MM.1S (cell line): ENCODE data around the gene MAGI2.

Experiments used
- DNase-seq: peaks from one replicate; pipeline ENCODE4 v3.0.0-alpha.2; 2015
- H2AFZ ChIP-seq: fragments of 300-600 bp; sonication (generic); 2 replicates; pipeline ENCODE4 v1.6.0; 2016; ENCODE audit warnings: antibody characterized with exemption, low read length
- H3F3A ChIP-seq: fragments of 300-600 bp; sonication (generic); 2 replicates; pipeline ENCODE4 v1.6.1; 2016; ENCODE audit warnings: mild to moderate bottlenecking, antibody characterized with exemption, low read length, moderate library complexity, mixed read lengths; ENCODE audit not compliant: insufficient read depth
- H3K27ac ChIP-seq: fragments of 300-600 bp; sonication (generic); 2 replicates; pipeline ENCODE4 v1.5.1; 2016; ENCODE audit warnings: mild to moderate bottlenecking, low read length
- H3K27me3 ChIP-seq: fragments of 300-600 bp; sonication (generic); replicated peaks from 2 replicates; pipeline ENCODE4 v1.6.0; 2016; ENCODE audit warnings: low read length; ENCODE audit not compliant: insufficient read depth
- H3K36me3 ChIP-seq: fragments of 300-600 bp; sonication (generic); replicated peaks from 2 replicates; pipeline ENCODE4 v1.6.1; 2016; ENCODE audit warnings: mild to moderate bottlenecking, low read length, mixed read lengths; ENCODE audit not compliant: insufficient read depth
- H3K4me1 ChIP-seq: fragments of 300-600 bp; sonication (generic); 2 replicates; pipeline ENCODE4 v1.6.1; 2016; ENCODE audit warnings: low read length, mixed read lengths
- H3K4me2 ChIP-seq: fragments of 300-600 bp; sonication (generic); 2 replicates; pipeline ENCODE4 v1.6.0; 2016; ENCODE audit warnings: low read depth, low read length
- H3K4me3 ChIP-seq: fragments of 300-600 bp; sonication (generic); 2 replicates; pipeline ENCODE4 v1.5.1; 2016; ENCODE audit warnings: low read length, mixed read lengths
- H3K79me2 ChIP-seq: fragments of 300-600 bp; sonication (generic); 2 replicates; pipeline ENCODE4 v1.6.1; 2016; ENCODE audit warnings: mixed run types, low read length, mixed read lengths
- H3K9ac ChIP-seq: fragments of 300-600 bp; sonication (generic); 2 replicates; pipeline ENCODE4 v1.6.1; 2016; ENCODE audit warnings: low read length, mixed read lengths
- H3K9me2 ChIP-seq: fragments of 300-600 bp; sonication (generic); replicated peaks from 2 replicates; pipeline ENCODE4 v1.6.1; 2016; ENCODE audit warnings: mild to moderate bottlenecking, low read length, mixed read lengths; ENCODE audit not compliant: insufficient read depth
- H3K9me3 ChIP-seq: fragments of 300-600 bp; sonication (generic); replicated peaks from 2 replicates; pipeline ENCODE4 v1.6.1; 2016; ENCODE audit warnings: mild to moderate bottlenecking, low read length, mixed read lengths; ENCODE audit not compliant: insufficient read depth
- H4K20me1 ChIP-seq: fragments of 300-600 bp; sonication (generic); 2 replicates; pipeline ENCODE4 v1.6.1; 2016; ENCODE audit warnings: mild to moderate bottlenecking, low read length, moderate library complexity, mixed read lengths; ENCODE audit not compliant: insufficient read depth
- EZH2 ChIP-seq: fragments of 300-600 bp; sonication (generic); optimal IDR thresholded peaks from 2 replicates; pipeline ENCODE3; 2017; ENCODE audit warnings: low read depth, mild to moderate bottlenecking, antibody characterized with exemption, low read length, mixed read lengths
- EZH2phosphoT487 ChIP-seq: fragments of 300-600 bp; sonication (generic); IDR thresholded peaks from 2 replicates; pipeline ENCODE4 v1.6.1; 2018; ENCODE audit warnings: antibody characterized with exemption, low read length
- TF ChIP-seq, protein P1 (sequence below): fragments of 300-600 bp; sonication (generic); IDR thresholded peaks from 2 replicates; pipeline ENCODE4 v1.5.1; 2016; ENCODE audit warnings: antibody characterized with exemption, low read length, mixed read lengths

The MAGI2 gene

GRCh38 chr7:79471283-79471682 is 17.8 kb upstream of the MAGI2 start:
- Histone ChIP-seq H3K27ac (no peak overlapping the region), H3K9ac (no peak overlapping the region), H3K4me3 (no peak overlapping the region), H4K20me1 (no peaks in the 10 kb centered on the region), H3K4me2 (no peak overlapping the region), H3K79me2 (no peaks in the 10 kb centered on the region), H2AFZ (no peak overlapping the region), H3K4me1 (no peaks in the 10 kb centered on the region), H3K9me3 (no peaks in the 10 kb centered on the region), H3K36me3 (no peaks in the 10 kb centered on the region), H3F3A (no peaks in the 10 kb centered on the region), H3K27me3 (no peaks in the 10 kb centered on the region), H3K9me2 (no peaks in the 10 kb centered on the region)
- TF ChIP-seq EZH2phosphoT487 (no peak), EZH2 (no peak)
- TF ChIP-seq, protein P1, sequence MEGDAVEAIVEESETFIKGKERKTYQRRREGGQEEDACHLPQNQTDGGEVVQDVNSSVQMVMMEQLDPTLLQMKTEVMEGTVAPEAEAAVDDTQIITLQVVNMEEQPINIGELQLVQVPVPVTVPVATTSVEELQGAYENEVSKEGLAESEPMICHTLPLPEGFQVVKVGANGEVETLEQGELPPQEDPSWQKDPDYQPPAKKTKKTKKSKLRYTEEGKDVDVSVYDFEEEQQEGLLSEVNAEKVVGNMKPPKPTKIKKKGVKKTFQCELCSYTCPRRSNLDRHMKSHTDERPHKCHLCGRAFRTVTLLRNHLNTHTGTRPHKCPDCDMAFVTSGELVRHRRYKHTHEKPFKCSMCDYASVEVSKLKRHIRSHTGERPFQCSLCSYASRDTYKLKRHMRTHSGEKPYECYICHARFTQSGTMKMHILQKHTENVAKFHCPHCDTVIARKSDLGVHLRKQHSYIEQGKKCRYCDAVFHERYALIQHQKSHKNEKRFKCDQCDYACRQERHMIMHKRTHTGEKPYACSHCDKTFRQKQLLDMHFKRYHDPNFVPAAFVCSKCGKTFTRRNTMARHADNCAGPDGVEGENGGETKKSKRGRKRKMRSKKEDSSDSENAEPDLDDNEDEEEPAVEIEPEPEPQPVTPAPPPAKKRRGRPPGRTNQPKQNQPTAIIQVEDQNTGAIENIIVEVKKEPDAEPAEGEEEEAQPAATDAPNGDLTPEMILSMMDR = no peak
- no peak for DNase-seq

GRCh38 chr7:79465551-79465950 is 12.1 kb upstream of the MAGI2 start:
- Histone ChIP-seq H3K4me2 (no peak overlapping the region), H3K4me1 (no peaks in the 10 kb centered on the region), H3K9ac (no peak overlapping the region)

GRCh38 chr7:79464051-79464450 is 10.6 kb upstream of the MAGI2 start:
- Histone ChIP-seq H3K4me3 (no peak overlapping the region), H3F3A (no peaks in the 10 kb centered on the region), H3K9me3 (no peaks in the 10 kb centered on the region), H3K79me2 (no peaks in the 10 kb centered on the region), H3K36me3 (no peaks in the 10 kb centered on the region), H3K4me1 (no peaks in the 10 kb centered on the region), H3K9me2 (no peaks in the 10 kb centered on the region), H4K20me1 (no peaks in the 10 kb centered on the region), H3K27me3 (no peaks in the 10 kb centered on the region), H3K4me2 (peak overlapping the region; percentile 21), H2AFZ (peak overlapping the region; percentile 11; the same call in 1 of the 2 replicates), H3K9ac (no peak overlapping the region), H3K27ac (no peak overlapping the region)
- DNase-seq = no peak
- TF ChIP-seq, protein P1 = no peak
- no peak for TF ChIP-seq EZH2phosphoT487
- no peak for TF ChIP-seq EZH2

More at GRCh38 chr7:79465551-79465950, 12.1 kb upstream of the MAGI2 start:
- Histone ChIP-seq H3K79me2 (no peaks in the 10 kb centered on the region), H3K9me2 (no peaks in the 10 kb centered on the region), H3K9me3 (no peaks in the 10 kb centered on the region), H3K36me3 (no peaks in the 10 kb centered on the region), H3F3A (no peaks in the 10 kb centered on the region), H3K27ac (no peak overlapping the region), H3K27me3 (no peaks in the 10 kb centered on the region), H2AFZ (no peak overlapping the region), H3K4me3 (no peak overlapping the region), H4K20me1 (no peaks in the 10 kb centered on the region)
- DNase-seq = no peak
- TF ChIP-seq EZH2 (no peak), EZH2phosphoT487 (no peak)
- TF ChIP-seq, protein P1 = no peak

- no peak overlapping the region for H3K27ac ChIP-seq
- H4K20me1 ChIP-seq = no peaks in the 10 kb centered on the region
- H3K9ac ChIP-seq = no peak overlapping the region
- H3K9me2 ChIP-seq = no peaks in the 10 kb centered on the region
- H3K9me3 ChIP-seq = no peaks in the 10 kb centered on the region
- TF ChIP-seq EZH2phosphoT487 (no peak), EZH2 (no peak)
- TF ChIP-seq, protein P1 = no peak
- H3K36me3 ChIP-seq = no peaks in the 10 kb centered on the region
- H3K4me3 ChIP-seq = no peak overlapping the region
- no peaks in the 10 kb centered on the region for H3K79me2 ChIP-seq
- no peak overlapping the region for H2AFZ ChIP-seq
- no peaks in the 10 kb centered on the region for H3K27me3 ChIP-seq
- H3F3A ChIP-seq = no peaks in the 10 kb centered on the region
- no peak for DNase-seq
- H3K4me2 ChIP-seq = no peak overlapping the region
- H3K4me1 ChIP-seq = no peaks in the 10 kb centered on the region
Observed at GRCh38 chr7:79462390-79462789, 8.9 kb upstream of the MAGI2 start.
